GM19463 (cell line): ENCODE data around the gene CYP4A22.
"Not testable (repeated sequence)": the region's sequence is repeated elsewhere in the genome, so short reads cannot be mapped to it uniquely, and the experiment has no call there.

ENCODE experiments used
- ATAC-seq: cut with Tn5 transposase; IDR thresholded peaks from one replicate; pipeline ENCODE4 v1.9.1; 2021; ENCODE audit warnings: mild to moderate bottlenecking, moderate library complexity; ENCODE audit not compliant: unreplicated experiment

Gene CYP4A22, protein sequence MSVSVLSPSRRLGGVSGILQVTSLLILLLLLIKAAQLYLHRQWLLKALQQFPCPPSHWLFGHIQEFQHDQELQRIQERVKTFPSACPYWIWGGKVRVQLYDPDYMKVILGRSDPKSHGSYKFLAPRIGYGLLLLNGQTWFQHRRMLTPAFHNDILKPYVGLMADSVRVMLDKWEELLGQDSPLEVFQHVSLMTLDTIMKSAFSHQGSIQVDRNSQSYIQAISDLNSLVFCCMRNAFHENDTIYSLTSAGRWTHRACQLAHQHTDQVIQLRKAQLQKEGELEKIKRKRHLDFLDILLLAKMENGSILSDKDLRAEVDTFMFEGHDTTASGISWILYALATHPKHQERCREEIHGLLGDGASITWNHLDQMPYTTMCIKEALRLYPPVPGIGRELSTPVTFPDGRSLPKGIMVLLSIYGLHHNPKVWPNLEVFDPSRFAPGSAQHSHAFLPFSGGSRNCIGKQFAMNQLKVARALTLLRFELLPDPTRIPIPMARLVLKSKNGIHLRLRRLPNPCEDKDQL

DNA sequence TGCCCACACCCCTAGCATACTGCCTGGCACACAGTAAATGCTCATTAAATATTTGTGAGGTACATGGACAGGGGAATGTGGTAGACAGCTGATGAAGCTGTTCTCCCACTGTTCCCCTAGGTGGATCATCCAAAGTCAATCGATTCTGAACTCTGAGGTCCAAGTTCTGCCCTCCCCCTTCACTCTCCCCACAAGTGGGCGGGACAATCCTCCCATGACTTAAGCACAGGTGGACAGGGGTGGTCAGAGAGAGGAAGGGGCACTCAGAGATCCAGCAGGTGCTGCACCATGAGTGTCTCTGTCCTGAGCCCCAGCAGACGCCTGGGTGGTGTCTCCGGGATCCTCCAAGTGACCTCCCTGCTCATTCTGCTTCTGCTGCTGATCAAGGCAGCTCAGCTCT, at the start of gene CYP4A22:
CYP4A22 (plus strand) TSS at position 244 of the 400 bp plus-strand sequence; CDS start at position 289, 45 bp downstream.
- ATAC-seq = no peak

DNA sequence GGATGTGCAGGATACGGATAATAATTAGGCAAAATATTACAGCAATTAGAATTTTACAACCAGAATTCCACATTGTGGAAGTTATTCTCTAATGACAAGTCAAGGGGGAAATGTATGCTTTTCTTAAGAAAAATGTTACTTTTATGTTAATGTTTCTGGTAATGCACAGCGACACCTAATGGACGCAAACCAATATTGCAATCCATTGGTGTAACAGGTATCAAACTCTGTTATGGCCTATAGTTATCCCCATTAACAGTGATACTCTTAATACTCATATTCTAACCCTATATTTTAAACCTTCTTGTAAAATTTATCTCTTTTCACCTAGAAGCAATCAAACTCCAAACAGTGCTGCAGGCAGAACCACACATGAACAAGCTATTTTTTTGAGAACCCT, 47.9 kb upstream of the CYP4A22 start:
- ATAC-seq = not testable (repeated sequence)

DNA sequence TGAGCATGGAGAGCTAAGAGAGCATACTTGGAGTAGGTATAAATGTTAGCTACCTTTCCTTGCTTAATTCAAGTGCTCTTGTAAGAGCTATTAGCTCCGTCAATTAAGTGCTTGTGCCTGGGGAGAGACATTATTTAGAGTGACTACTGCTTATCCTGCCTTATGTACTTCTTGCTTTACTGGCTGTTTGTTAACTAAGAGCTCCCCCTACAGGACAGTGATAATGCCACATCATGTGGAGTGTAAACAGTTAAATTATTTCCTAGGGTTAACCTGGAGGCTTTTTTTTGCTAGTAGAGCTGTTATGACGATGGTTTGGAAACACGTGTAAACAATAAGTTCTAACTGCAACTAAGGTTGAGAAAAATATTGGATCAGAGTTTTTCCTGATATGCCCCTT, 45.8 kb upstream of the CYP4A22 start:
- ATAC-seq = not testable (repeated sequence)

DNA sequence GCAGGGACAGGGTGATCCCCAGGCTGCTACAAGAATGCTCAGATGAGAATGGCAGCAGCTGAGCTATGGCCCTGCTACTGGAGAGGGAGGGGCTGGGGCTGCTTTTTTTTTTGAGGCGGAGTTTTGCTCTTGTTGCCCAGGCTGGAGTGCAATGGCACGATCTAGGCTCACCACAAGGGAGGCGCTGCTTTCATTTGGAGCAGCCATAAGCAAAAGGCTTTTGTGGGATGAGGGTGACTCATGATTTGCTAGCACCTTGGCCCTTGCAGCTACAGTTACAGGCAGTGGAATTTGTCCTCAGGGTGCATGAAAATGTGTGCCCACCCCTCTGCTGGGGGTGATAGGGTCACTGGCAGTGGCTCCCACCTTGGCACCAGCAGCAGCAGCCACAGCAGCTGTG, 32.4 kb upstream of the CYP4A22 start:
- no peak for ATAC-seq

DNA sequence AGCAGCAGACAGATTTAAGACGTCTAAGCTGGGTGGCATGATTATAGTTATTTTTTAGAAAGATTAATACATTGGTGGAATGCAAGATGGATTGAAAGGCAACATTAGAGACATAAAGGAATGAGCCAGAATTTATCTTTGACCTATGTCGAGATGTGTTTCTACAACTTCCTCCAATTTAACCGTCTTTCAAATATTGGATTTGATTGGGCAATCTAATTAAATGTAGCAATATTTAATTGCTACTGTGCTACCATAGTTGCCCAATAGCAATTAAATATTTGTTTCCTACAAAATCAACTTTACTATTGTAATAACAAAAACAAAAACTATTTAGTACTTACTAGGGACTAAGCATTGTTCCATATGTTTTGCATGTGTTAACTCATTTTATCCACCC, 30.4 kb upstream of the CYP4A22 start:
- no peak for ATAC-seq

DNA sequence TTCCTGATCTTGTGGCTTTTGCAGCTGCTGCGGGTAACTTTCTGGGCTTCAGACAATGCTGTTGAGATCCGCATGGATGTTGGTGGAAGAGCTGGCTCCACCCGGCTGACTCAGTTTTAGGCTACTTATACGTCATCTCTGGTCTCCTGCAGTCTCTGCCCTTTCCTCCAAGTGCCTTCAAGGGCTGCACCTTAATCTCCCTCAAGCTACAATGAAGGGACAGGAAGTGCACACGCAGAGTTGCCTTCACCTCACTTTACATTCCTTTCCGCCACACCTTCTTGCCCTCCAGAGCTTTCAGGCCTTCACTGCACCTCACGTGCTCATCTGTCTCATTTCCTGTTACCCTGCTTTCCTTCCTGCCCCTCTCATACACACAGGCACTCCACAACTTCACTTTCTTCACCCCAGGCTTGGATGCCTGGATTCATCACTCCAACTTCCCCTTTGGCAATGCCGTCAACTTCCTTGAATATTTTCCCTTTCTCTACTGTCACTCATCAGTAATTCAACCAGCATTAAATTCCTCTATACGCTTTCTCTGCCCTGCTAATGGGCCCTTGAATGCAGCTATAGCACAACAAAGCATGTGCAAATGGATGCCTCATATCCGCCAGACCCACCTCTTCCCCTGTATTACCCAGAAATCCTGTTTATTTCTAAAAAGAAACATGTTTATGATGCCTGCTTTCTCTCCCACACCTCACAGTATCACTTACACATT, 29.2 kb upstream of the CYP4A22 start:
- not testable (repeated sequence) for ATAC-seq

DNA sequence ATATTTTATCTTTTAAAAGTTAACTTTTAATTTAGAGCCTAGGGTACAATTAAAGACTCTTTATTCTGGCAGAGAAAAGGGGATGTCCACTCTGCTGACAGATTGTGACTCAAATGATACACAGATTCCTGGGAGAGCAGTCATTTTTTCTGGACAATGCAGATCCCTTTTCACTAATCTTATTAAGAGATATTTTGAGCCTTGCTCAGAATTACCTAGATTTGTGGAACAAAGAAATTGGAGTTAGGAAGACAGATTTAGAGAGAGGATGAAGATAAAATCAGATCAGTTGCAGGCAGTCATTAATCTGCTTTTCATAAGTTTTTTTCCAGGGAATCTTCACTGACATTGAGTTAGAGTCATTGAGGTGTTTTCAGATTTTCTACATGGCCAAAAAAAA, 27.8 kb upstream of the CYP4A22 start:
- ATAC-seq = not testable (repeated sequence)

DNA sequence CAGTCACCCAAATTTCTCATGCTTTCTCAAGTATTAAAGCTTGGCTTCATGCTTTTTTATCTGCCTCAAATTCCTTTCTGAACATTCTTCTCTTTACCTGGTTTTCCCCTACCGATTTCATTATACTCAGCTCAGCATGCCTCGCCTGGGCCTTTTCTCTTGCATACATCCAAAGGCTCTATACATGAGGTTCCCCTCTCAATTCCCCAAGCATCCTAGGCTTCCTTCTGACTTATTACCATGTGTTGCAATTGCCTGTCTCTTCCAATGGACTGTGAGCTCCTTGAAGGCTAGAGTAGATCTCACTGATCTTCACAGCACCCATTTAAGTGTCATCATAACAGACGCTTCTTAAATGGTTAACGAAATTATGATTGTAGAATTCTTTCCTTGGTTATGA, 24.1 kb upstream of the CYP4A22 start:
- ATAC-seq = no peak

DNA sequence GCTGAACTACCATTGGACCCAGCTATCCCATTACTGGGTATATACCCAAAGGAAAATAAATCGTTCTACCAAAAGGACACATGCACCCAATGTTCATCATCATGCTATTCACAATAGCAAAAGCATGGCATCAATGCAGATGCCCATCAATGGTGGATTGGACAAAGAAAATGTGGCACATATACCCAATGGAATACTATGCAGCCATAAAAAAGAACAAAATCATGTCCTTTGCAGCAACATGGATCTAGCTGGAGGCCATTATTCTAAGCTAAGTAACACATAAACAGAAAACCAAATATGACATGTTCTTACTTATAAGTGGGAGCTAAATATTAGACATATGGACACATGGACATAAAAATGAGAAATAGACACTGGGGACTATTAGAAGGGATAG, 16.2 kb upstream of the CYP4A22 start:
- not testable (repeated sequence) for ATAC-seq

DNA sequence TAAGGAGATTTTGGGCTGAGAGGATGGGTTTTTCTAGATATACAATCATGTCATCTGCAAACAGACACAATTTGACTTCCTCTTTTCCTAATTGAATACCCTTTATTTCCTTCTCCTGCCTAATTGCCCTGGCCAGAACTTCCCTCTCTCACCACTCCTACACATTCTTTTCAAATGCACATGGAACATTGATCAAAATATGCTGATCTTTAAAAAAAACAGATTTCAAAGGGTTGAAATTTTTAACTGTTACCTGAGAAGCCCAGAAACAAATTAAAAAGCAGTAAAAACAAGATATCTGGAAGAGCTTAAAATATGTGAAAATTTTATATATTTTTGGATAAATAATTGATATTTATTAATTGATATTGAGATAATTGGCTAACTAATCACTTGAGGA, 12.4 kb upstream of the CYP4A22 start:
- ATAC-seq = not testable (repeated sequence)

DNA sequence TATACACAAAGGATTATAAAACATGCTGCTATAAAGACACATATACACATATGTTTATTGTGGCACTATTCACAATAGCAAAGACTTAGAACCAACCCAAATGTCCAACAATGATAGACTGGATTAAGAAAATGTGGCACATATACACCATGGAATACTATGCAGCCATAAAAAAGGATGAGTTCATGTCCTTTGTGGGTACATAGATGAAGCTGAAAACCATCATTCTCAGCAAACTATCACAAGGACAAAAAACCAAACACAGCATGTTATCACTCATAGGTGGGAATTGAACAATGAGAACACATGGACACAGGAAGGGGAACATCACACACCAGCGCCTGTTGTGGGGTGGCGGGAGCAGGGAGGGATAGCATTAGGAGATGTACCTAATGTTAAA, 10.2 kb upstream of the CYP4A22 start:
- ATAC-seq = not testable (repeated sequence)

DNA sequence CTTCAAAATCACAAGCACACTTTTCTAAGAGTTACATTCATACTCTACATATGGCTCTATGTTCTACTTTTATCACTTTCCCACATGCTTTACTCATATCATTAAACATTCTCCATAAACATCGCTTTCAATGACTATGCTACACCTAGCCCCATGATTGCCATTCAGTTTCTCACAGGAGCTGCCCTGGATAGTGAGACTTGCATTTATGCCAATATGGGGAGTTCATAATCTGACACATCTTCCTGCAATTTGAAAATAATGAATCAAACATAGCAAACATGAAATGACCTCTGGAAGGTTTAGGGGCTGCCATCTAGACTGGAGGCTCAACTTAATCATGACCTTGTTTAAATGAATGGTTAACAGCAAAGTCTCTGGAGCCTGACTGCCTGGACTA, 9.0 kb upstream of the CYP4A22 start:
- ATAC-seq = no peak

DNA sequence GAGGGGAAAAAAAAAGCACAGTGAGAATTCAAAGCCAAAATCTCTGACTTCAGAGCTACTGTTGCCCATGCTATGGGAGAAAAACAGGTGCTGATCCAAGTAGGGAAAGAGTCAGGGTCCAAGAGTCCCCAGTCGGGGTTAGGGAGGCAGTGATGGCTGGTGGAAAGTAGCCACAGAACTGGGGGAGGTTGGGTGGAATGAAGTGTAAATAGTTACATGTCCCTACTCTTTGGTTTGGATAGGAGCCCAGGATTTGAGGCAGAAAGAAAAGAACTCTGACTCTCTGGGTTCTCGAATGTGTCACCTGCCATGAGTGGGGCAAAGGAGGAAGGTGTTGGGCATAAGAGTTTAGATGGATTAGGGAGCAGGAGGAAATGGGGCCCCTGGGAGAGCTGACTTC, 8.4 kb upstream of the CYP4A22 start:
- ATAC-seq = not testable (repeated sequence)

DNA sequence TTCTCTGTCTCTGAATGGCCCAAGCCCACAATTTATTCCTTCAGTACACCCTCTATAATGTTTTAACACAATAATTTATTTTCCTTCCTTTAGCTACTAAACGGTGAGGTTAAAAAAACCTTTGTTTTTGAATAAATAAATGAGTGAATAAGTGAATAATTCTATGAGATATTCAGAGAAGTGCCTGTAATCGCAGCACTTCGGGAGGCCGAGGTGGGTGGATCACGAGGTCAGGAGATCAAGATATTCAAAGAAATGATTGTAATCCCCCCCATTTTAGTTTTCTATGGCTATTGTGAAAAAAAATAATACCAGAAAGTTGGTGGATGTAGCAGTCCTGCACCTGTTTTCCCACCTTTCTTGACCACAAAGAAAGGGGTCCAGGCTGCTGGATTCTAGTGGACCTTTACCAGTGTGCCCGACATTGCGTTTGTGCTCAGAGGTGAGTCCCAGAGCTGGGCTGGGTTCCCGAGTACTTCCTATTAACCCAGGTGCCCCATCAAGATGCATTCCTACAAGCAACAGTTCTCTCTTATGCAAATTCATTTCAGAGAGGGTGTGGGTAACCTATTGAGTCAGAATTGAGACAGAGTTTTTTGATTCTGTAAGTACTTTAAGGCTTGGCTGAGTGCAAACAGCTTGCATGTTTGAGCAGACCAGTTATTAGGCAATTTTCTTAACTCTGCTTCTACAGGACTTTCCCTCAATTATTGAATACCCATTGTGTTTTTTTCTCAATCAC, 7.6 kb upstream of the CYP4A22 start:
- ATAC-seq = not testable (repeated sequence)

DNA sequence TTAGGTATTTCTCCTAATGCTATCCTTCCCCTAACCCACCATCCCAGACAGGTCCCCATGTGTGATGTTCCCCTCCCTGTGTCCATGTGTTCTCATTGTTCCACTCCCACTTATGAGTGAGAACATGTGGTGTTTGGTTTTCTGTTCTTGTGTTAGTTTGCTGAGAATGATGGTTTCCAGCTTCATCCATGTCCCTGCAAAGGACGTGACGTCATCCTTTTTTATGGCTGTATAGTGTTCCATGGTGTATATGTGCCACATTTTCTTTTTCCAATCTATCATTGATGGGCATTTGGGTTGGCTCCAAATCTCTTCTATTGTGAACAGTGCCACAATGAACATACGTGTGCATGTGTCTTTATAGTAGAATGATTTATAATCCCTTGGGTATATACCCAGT, 4.6 kb upstream of the CYP4A22 start:
- ATAC-seq = not testable (repeated sequence)

DNA sequence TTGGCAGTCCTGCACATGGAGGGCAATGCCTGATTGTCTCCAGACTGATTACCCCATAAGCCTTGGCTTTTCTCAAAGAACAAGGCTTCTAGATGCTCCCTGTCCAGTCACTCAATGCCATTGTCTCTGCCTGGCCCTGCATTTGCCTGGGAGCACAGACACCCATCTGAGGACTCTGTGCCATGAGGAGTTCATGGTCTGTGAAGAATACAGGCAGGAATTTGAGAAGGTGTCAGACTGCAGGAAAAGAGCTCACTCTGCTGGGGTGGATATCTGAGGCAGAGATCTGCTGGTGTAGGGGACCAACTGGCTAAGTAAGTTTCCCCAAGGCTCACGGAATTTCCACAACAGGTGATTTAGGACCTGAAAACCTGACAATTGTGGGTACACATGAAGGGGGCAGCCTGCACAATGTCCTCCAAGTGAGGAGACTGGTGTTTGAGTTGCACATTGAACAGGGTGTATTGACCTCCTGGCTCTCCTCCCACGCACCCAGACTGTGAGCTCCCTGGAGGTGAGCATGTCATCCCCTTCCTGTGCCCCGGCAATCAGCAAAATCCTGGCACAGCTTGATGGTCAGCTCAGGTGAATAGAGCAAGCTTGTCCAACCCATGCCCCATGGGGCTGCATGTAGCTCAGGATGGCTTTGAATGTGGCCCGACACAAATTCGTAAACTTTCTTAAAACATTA, 829 bp downstream of the CYP4A22 start:
- ATAC-seq = no peak

DNA sequence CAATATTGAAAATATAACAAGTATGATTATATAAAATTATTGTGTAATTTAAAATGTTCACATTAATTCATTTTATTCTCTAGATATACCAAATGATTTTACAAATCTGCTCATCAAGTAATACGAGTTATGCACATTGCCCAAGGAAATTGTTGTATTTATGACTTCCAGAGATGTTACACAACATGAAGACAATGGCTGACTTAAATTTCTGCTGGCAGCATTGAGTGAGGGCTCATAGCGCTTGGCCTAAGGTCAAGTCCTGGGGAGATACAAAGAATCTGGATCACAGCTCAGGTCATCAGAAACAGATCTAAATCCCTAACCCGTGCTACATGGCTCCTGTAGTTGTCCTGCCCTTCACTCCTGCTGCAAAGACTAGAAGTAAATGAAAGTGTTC, 3.1 kb downstream of the CYP4A22 start:
- not testable (repeated sequence) for ATAC-seq

DNA sequence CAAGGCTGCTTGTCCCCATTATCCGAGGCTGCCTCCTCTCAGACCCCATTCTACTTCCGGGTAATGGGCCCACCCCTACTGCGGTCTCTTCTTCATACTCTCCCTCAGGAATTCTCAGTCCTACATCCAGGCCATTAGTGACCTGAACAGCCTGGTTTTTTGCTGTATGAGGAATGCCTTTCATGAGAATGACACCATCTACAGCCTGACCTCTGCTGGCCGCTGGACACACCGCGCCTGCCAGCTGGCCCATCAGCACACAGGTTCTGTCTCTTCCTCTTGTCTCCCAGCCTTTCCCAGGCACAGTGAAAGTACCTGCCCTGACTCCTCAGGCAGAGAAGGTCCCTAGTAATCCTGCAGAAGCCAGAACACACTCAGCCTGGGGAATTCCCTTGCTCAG, 6.4 kb downstream of the CYP4A22 start:
- ATAC-seq = not testable (repeated sequence)

DNA sequence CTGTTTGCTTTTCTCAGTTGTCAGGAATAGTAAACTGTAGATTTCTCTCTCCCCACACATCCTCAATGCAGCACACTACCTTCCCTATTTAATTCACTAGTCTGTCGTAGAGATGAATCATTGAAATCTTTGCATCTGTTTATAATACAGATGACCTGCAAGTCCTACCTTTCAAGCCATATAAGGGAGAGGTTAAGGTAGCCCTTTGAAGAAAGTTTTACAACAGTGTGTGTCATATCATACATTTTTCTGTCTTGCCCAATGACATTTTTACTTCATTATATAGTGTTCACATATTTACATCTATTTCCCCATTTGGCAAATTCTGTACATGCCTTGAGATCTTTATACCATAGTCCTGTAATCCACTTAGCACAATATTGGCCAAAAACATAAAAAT, 9.3 kb downstream of the CYP4A22 start:
- ATAC-seq = not testable (repeated sequence)

DNA sequence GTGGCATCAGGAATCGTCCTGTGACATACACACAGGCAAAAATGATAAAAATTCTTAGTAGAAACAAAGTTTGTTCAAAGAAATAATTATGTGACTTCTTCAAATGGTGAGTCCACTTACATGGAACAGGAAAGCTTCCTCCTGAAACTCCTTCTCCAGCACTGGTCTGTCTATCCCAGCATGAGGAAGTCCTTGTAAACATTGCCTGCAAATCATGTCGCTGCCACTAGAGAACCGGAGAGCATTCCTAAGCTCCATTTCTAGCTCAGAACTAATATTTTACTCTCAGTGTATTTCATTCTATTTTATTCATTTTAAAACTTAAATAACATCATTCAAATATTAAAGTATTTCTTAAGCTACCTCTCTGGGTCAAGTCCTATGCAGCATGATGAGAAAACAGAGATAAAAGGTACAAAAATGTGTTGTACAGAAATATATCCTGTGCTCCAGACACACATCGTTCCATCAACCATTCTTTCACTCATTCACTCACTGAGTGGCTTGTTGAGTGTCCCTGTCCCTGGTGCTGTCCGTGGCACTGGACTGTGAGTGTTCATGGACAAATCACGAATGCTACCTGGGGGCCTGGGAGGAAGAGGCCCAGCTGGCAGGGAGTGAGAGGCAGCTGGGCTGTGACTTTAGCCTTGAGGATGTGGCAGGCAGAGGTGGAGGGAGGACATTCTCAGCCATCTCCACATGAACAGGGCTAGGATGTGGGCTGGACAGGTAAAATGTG, 10.0 kb downstream of the CYP4A22 start:
- no peak for ATAC-seq
